GM06990 (cell line): ENCODE results near the gene ETV6.
A peak's percentile ranks its signal among the peaks of the same experiment; 100 is the strongest.

Experiments
- DNase-seq: peaks from one replicate; pipeline ENCODE4 v3.0.0-alpha.2; 2011; ENCODE audit not compliant: insufficient read length; ENCODE audit errors: extremely low read depth
- H3K27me3 ChIP-seq: replicated peaks from 2 replicates; pipeline ENCODE4 v1.6.0; 2011; ENCODE audit warnings: low read length; ENCODE audit not compliant: control insufficient read depth, insufficient read depth
- H3K36me3 ChIP-seq: 2 replicates; pipeline ENCODE4 v1.5.1; 2011; ENCODE audit warnings: low read length; ENCODE audit not compliant: control insufficient read depth, insufficient read depth
- H3K4me3 ChIP-seq: replicated peaks from 2 replicates; pipeline ENCODE4 v1.5.1; 2011; ENCODE audit warnings: low read depth, mild to moderate bottlenecking, control low read depth, low read length
- CTCF ChIP-seq: IDR thresholded peaks from 2 replicates; pipeline ENCODE4 v1.5.1; 2011; ENCODE audit warnings: low read length, control low read depth, mild to moderate bottlenecking, inconsistent platforms; ENCODE audit not compliant: insufficient read depth, poor library complexity, severe bottlenecking

ETV6 gene

GRCh38 chr12:11748903-11749302 is 99.4 kb downstream of the ETV6 start:
- no peak overlapping the region for H3K4me3 ChIP-seq

DNA sequence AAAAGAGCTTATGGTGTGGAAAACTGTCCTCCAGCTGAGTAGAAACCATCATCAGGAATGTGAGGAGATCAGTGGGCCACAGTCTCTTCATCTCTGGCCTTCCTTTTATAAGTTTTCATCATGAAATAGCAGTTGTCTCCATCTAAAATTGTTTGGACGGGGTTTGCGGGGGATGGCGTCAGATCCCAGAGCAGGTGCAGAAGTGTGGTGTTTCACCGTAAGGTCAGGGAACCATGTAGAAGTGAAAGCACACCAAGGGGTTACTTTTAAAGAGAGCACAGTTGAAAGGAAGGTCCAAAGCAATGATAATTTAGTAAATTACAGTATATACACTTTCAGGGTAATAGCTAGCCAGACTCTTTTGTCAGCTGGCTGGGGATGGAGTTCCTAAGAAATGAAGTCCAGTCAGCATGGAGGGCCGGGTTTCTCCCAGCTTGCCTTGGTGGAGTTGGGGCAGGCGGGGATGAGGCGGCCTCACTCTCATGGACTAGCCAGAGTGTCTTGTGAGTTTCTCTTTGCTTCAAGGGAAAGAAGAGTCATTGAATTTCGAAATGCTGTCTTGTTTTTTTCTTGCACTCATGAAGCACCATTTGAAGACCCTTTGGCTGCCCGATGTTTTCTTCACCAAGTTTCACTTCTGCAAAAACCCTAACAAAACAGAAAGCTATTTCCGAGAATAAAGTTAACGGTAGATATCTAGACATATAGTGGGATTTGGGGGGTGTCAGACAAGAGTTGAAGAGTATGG is 100.6 kb downstream of the ETV6 start:
- Histone ChIP-seq H3K4me3 (peak overlapping the region; percentile 43), H3K36me3 (peaks cover 9% of the 10 kb centered on the region), H3K27me3 (no peaks in the 10 kb centered on the region)
- no peak for TF ChIP-seq CTCF
- peak; percentile 78 for DNase-seq

More at GRCh38 chr12:11748903-11749302, 99.4 kb downstream of the ETV6 start:
- no peak for TF ChIP-seq CTCF
- H3K27me3 ChIP-seq, result no peaks in the 10 kb centered on the region
- H3K36me3 ChIP-seq, result peaks cover 7% of the 10 kb centered on the region
- DNase-seq, result no peak

GRCh38 chr12:11752403-11753149 is 103.1 kb downstream of the ETV6 start:
- H3K36me3 ChIP-seq, result peaks cover 9% of the 10 kb centered on the region
- DNase-seq, result no peak
- H3K4me3 ChIP-seq, result no peak overlapping the region
- no peak for TF ChIP-seq CTCF
- no peaks in the 10 kb centered on the region for H3K27me3 ChIP-seq

- no peak for TF ChIP-seq CTCF
- H3K4me3 ChIP-seq, result no peak overlapping the region
- H3K27me3 ChIP-seq, result no peaks in the 10 kb centered on the region
- H3K36me3 ChIP-seq, result peaks cover 9% of the 10 kb centered on the region
- no peak for DNase-seq
Measured at GRCh38 chr12:11753150-11753499, 103.7 kb downstream of the ETV6 start.

- Histone ChIP-seq H3K27me3 (no peaks in the 10 kb centered on the region), H3K4me3 (no peak overlapping the region), H3K36me3 (peaks cover 9% of the 10 kb centered on the region)
- no peak for TF ChIP-seq CTCF
- no peak for DNase-seq
Measured at GRCh38 chr12:11753826-11754225, 104.4 kb downstream of the ETV6 start.
